Stimulated activated CD8-positive, alpha-beta memory T cell treated with anti-CD3 and anti-CD28 coated beads, Interleukin-7, amount 100 ng/mL, for 48 hours (primary cell): Measurements from ENCODE around the gene DBN1.

Experiments
- DNase-seq, 2 donors: peaks; one replicate each; pipeline ENCODE4 v3.0.0-alpha.2; 2020; ENCODE audit warnings: low read depth in 1 of 2; ENCODE audit errors: extremely low read depth in 1 of 2

Gene DBN1

DNA sequence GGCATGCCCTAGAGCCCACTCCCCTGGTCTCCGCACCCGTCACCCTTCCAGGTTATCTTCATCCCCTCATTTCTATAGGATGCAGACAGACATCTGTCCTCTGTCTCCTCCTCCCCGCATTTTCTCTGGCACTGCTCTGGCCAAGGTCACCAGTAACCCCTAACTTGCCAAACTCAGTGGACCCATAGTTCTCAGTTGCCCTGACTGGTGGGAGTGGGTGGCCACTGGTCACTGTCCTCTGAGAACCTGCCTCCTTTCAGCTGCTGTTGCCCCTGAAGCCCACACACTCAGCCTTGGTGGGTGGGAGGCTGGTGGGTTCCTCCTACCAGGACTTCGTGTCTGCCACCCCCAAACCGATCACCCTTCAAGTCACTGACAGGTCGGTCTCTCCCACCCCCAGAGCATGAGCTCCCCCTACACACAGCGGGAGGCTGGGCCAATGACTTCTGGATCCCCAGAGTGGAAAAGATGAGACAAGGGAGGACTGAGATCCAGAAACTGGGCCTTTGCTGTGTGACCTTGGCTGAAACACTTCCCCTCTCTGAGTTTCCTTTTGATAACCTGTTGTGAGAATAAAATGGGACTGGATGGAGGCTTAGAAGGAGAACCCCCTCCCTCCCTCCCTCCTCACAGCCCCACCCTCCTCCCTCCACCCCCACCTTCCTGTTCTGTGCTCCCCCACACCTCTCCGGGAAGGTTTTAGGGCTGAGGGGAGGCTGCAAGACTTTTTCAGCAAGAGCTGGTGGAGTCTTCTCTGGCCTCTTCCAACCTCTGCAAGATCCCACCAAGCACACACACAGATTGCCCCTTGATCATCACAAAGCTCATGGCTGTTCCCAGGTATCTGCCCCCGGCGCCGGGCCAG is 2.4 kb upstream of the DBN1 start:
- DNase-seq, result no peak

DNA sequence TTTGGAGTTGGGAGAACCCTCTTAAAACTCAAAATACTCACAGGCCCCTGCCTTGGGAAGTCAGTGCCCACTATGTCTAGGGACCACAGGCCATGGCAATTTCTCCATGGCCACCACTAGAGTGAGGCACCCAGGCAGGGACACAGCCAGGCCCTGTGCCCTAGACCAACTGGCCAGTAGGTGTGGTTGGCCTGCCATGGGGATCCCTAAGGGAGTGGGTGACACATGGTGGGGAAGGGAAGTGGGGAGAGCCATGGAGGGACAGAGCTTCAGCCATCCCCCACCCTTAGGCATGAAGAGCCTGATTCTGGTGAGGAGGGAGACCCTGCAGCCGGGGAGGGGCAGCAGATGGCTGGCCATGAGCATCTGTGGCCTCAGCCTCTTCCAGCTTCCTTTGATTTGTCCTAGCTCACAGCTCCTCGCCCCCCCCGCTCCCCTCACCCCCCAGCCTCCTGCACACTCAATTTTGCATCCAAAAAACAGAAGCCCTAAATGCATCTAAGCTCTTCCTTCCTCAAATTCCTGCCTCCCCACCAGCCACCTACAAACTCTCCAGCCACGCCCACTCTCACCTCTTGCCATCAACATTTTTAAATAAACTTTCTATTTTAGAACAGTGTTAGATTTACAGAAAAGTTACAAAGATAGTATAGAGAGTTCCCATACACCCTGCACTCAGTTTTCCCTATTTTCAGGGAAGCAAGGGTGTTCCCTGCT is 1.6 kb upstream of the DBN1 start:
- DNase-seq, result no peak

DNA sequence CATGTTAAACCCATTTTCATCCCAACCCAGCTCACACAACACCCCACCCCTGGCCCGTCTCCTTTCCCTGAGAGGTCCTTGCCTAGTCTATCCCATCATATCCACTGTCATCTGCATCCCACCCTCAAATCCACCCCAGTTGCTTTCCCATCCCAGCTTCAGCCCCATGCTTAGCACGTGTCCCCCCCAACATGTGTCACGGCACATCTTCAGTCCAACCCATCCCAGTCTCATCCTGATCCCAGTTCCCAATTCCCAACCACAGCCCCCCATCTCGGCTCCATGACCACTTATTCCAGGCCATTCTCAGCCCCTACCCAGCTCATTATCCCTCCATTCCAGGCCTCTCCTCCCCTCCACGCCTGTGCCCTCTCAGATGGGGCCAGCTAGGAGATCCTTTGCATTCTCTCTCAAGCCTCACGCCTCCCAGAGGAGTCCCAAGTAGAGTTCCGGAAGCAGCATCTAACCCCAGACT is 605 bp upstream of the DBN1 start:
- DNase-seq, result no peak

DNA sequence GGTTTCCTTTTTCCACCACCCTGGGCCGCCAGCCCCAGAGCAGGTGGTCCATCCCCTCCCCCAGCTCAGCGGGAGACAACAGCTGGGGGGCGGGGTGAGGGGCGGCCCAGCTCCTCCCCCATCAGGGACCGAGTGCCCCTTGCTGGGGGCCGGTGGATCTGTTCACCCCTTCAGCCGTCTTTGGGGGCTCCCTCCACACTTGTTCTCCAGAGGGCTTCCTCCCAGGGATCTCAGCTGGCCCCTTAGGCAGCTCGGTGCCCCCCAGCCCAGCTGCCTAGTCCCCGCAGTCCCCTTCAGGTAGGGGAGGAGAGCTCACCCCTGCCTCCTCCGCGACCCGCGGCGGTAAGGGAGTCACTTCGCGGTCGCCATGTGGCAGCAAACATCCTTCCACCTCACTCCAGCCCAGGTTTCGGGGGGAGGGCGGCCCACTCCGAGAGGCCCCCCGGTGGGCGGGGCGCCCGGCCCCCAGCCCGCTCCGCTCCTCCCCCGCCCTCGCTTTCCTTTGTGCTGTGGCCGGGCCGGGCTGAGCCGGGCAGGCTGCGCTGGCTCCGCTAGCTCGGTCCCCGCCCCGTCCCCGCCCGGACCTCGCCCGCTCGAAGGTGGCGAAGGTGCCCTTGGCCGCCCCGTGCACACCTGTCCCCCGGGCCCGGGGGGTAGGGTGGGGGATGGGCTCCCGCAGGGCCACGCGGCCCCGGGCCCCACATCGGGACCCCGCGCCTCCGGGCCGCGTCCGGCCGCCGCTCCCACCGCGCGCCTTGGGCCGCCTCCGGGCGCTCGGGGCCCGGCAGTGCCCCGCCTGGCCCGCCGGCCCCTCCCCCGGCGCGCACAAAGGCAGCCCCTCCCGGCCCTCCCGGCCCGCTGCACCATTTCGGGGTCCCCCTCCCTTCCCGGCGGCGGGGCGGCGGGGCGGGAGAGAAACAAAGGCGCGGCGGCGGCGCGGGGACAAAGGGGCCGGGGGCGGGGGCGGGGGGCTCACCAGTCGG is 683 bp downstream of the DBN1 start:
- peak; percentile 78 to 82 for DNase-seq

DNA sequence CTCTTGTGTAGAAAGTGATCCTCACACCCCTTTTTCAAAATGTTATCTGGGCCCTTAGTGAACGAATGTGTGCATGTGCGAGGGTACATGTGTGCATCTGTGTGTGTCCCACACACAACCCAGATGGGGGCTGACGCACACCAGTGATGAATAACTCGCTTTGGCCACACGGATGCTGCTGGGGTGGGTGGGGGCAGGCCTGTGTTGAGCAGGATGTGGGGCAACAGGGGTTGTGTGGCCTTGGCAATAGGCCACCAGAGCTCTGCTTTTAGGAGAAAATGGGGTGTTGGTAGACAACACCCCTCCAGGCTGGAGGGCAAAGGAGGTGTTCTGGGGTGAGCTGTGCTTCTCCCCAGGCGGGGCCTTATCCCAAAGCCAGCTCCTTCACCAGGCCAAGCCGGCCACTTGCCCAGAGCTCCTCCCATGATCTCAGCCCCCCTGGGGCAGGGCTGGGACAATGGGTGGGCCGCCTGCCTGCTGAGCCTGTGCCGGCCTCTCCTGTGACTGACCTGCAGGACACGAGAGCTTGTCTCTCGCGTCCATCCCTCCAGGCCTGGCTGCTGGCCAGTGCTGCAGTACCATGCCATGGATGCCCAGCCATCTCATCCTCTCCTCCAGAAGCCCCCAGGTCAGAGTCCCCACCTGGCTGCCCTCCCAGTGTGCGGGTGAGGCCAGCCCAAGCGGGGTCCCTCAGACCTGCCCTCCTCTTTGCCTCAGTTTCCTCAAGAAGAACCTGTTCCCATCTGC is 1.7 kb downstream of the DBN1 start:
- peak; percentile 60 to 77 for DNase-seq

DNA sequence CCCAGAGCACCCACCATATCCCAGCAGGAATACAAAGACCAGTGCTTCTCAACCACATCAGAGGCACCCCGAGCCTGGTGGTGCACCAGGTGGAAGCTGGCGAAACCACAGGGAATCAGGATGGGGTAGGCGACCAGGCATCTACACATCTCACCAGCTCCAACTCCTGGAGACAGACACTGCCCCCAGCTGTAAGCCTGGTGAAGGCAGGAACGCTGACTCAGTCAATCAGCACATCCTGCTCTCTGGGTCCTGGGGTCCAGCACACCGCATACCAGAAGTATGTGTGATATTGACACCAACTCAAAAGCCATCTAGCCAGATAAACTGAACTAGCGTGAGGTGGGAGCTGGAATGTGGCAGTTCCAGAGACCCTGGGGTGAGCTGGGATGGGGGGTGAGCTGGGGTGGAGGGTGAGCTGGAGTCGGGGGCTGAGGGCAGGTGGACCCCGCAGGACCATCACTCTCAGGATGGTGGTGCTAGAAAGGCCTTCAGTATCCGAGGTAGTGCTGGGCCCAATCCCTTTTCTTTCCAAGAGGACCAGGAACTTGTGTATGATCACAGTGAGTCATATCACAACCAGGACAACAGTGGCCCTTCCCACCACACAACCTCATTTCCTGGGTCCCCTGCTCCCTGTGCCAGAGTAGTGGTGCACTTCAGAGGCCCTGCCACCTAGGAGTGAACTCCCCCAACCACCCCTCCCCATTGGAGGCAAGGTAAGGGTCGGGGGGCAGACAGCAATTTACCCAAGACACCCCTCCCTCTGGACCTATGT is 2.5 kb downstream of the DBN1 start:
- DNase-seq, result no peak

DNA sequence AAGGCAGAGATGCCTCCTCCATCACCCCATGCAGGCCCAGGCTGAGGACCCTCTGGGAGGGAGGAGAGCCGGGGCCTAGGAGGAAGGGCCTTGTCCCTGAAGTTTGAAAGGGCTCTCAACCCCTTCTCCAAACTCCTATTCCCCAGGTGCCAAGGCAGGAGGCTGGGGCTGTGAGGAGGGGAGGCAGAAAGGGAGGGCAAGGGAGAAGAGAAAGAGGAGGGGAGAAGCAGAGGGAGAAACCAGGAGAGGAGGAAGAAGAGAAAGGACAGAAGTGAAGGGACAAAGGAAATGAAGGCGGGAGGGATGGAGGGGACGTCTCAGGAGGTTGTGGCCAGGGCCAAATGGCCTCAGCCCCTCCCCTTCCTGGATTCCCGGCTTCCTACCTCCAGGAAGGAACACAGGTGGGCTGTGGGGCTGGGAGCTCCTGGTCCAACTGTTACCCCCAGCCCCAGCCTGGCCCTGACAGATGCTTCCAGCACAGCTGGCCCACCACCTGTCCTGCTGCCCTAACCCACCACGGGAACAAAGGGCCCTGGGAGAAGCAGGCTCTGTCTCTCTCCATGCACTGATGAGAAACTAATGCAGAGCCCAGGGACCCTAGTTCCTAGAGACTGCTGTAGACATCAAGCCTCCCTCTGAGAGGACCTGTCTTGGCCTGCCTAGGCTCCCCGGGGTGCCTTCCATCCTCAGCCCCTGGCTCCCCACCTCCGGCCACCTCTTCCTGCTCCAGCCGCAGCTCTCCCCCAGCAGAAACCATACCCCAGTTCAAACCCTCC is 3.5 kb downstream of the DBN1 start:
- DNase-seq, result no peak

DNA sequence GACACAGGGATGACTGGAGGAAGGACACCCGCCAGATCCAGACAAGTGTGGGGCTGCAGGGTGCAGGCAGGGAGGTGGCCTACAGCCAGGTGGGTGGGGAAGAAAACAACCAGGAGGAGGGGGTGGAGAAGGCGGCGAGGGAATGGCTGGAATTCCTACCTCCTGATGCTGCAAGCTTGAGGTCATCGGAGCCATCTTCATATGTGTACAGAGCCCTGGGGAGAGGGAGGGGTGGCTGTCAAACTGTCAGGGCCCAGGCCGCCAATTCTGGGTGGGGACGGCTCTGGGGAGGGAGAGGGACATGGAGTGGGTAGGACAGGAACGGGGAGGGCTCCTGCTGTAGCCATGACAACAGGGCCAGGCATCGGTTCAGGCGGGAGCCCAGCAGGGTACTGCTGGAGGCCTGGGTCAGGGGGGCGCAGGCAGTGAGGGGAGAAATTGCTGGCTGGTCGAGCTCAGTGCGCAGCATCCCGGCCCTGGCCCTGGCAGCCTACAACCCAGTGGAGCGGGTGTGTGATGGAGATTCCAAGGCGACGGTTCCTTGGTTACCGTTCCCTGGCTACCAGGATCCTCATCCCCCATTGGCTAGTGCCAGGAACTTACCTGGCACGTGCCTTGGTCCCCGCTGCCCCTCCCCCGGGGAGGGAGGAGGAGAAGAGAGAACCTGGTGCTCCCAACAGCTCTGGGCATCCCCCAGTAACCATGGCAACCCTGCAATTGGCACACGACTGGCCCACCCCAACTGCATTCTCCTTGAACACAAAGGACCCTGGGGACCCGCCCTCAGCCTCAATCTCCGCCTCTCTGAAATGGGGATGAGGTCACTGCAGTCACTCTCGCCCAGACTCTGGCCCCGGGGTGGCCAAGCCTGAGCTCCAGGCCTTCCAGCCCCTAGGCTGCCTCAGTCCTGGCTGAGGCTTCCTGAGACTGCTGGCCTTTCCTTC is 4.5 kb downstream of the DBN1 start:
- no peak for DNase-seq

DNA sequence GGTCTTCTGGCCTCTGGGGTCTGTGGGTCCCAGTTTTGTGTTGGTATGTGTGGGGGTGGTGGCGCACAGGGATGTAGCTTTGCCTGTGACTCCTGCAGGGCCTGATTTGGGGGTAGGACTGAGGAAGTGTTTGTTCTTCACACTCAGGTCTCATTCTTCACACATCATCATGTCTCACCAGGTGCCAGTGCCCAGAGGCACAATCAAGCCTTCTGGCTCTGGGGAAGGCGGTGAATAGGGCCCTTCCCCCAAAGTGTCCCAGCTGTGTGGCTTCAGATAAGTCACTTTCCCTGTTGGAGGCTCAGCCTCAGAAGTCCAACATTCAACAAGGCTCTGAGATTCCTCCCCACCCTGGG is 5.1 kb downstream of the DBN1 start:
- DNase-seq, result no peak

DNA sequence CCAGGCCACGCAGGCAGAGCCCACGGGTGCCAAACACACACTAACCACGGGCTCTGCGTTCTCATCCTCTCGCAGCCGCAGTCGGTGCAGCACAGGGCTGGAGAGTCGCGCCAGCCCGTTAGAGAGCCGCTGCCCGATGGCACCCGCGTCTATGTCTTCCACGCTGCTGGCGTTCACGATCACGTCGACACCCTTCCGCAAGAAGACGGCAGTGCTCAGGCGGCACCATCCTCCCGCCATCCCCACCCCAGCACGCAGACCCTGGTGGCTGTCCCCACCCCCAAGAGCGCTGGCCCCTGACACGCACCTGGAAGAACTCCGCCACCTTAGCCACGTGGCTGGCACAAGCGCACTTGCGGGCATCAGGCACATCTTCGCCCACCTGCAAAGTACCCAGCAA is 6.0 kb downstream of the DBN1 start:
- no peak for DNase-seq

DNA sequence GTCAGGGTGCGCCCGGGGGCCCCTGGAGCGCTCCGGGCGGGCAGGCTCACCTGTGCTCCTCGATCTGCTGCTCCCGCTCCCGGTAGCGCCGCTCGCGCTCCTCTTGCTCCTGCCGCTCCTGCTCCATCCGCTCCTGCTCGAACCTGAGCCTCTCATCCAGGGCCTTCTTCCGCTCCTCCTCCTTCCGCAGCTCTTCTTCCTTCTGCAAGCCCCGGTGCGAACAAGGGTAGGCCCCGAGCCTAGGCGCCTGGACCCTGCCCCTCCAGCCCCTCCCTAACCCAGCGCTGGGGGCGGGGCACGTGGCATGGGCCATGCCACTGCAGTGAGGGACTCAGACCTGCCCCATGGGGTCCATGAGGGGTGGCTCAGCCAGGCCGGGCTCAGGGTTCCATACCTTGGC is 6.6 kb downstream of the DBN1 start:
- no peak for DNase-seq

DNA sequence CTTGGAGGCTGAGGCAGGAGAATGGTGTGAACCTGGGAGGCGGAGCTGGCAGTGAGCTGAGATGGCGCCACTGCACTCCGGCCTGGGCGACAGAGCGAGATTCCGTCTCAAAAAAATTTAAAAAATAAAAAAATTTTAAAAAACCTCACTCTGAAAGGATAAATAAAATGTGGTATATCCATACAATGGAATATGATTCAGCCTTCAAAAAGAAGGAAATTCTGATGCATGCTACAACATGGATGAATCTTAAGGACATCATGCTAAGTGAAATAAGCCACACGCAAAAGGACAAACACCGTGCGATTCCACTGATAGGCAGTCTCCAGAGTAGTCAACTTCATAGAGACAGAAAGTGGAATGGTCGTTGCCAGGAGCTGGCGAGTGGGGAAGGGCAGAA is 8.4 kb downstream of the DBN1 start:
- DNase-seq, result no peak

DNA sequence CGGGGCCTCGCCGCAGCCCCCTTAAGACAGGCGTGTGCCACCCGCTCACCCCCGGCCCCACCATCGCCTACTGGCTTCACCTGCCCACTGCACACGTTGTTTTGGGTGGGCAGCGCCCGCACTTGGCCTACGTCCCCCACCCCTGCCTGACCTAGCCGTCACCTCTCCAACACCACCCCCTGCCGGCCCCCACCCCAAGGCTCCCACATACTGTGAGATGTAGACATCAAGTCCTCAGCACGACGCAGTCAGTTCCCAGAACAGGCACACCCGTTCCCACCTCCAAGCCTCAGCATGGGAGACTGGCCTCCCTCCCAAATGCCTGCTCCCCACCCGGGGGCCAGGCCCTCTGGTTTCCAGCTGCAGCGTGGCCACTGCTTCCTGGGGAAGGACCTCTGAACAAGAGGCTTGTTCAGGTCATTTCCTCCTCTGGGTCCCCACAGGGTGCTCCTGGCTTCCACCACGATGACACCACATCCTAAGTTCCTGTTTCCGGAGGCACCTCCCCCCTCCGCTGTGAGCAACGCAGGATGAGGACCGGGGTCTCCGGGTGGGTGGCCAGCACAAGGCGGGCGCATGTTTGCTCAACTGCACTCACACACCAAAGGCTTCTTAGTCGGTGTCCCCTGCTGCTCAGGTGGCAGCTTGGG is 11.3 kb downstream of the DBN1 start:
- no peak for DNase-seq

DNA sequence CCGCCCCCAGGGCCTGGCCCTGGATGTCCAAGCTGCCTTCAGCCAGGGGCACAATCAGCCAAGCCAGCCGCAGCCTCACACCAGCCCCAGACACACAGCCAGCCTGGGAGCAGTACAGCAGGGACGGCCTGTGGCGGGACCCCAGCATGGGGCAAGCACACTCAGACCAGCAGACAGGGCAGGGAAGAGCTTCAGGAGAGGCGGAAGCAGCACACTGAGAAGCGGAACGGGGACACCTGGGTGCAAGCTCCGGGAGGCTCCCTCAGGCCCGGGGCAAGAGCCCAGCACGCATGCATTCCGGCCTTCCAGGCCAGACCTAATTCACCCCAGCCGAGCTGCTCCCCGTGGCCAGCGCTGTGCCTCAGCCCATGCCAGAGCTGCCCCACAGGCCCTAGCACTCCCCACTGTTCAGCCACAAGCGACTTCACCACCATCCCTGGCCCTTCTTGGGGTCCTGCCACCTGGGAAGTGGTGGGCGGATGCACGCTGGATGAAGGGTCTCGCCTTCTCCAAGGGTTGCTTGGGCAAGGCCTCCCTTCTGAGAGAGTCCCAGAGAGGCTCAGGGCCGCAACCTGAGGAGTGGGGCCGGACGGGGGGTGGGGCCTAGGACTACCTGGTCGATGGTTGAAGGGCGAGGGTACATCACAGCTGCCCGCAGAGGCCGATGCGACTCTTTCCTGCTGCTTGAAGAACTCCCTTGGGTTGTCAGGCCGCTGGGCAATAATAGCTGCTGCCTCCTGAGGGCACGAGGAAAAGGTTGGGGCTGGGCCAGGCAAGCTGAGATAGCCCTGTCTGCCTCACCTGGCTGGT is 13.4 kb downstream of the DBN1 start:
- DNase-seq, result no peak

DNA sequence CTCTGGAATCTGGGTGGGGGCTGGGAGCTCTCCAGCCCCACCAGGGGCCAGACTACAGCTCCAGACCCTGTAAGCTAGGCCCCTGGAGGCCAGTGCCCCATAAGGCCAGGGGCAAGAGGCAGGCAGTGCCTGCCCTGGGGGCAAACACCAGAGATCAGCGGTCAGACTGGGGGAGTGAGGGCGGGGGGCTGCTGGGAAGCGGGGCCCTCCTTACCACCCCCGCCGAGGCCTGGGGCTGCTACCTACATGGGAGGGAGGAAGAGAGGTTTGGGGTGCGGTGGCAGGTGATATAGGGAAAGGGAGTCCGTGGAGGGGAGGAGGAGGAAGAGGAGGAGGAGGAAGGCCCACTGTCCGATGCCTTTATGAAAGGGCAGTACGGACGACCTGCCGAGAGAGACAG is 14.1 kb downstream of the DBN1 start:
- DNase-seq, result no peak

DNA sequence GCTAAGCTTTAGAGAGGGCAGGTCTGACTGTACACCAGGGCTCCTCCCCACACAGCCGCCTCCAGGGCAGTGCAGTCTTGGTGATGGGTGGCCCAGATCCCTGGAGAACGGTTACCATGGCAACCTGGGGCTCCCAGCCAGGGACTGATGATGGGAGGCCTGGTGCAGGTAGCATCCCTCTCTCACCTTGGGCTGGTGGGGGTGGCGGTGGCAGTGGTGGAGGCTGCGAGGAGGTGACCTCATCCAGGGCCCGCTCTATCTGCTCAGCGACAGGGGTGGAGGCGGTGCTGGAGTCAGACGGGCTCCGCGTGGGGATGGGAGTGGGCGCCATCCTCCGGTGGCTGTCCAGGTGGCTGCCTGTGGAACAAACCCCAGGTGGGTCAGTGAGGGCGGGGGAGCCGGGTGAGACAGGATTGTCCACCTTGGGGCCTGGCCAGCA is 14.5 kb downstream of the DBN1 start:
- DNase-seq, result no peak
